ENCODE data around the gene ABCC4.
"Not testable (repeated sequence)": the region's sequence is repeated elsewhere in the genome, so short reads cannot be mapped to it uniquely, and the experiment has no call there.

The ABCC4 gene

DNA sequence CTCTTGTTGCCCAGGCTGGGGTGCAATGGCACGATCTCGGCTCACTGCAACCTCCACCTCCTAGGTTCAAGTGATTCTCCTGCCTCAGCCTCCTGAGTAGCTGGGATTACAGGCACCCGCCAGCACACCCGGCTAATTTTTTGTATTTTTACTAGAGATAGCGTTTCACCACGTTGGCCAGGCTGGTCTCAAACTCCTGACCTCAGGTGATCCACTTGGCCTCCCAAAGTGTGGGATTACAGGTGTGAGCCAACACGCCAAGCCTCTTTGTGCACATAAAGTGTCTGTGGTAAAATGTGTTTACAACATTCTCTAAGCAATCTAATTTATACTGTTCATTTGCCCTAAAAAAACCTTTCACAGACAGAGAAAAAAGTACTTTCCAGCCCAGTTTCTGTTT lies 29.2 kb downstream of the ABCC4 start:
- not testable (repeated sequence) for H3K4me1 ChIP-seq (ENCODE audit: control insufficient read depth, insufficient read depth, low read length); H3K27me3 ChIP-seq (ENCODE audit: control insufficient read depth, insufficient read depth, low read length); H3K9ac ChIP-seq (ENCODE audit: low read depth, low read length); H3K4me3 ChIP-seq (ENCODE audit: low read depth, low read length); H3K36me3 ChIP-seq (ENCODE audit: control insufficient read depth, insufficient read depth, low read length); H3K9me3 ChIP-seq (ENCODE audit: control insufficient read depth, insufficient read depth, low read length); H3K27ac ChIP-seq (ENCODE audit: low read depth, low read length)

DNA sequence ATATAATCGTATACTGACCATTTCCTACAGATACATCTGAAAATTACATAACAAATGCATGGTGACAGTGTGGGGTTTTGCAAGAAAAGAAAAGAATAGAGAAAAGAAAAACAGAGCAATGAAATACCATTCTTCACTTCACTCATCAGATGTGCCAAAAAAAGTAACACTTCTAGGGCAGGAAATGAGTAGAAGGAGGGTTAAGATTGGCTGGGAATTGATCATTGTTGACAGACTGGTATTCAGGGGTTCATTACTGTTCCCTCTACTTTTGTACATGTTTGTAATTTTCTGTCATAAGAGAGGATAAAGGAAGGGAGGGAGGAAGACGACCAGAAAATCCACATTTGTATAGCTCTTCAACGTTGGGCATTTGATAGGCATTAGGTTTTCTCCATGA lies 31.5 kb downstream of the ABCC4 start:
- H3K4me3 ChIP-seq (ENCODE audit: low read depth, low read length), result no peak overlapping the region
- H3K27me3 ChIP-seq (ENCODE audit: control insufficient read depth, insufficient read depth, low read length), result no peaks in the 10 kb centered on the region
- H3K4me1 ChIP-seq (ENCODE audit: control insufficient read depth, insufficient read depth, low read length), result peaks cover 9% of the 10 kb centered on the region
- H3K27ac ChIP-seq (ENCODE audit: low read depth, low read length), result no peak overlapping the region
- H3K9ac ChIP-seq (ENCODE audit: low read depth, low read length), result no peak overlapping the region
- no peaks in the 10 kb centered on the region for H3K36me3 ChIP-seq (ENCODE audit: control insufficient read depth, insufficient read depth, low read length)
- H3K9me3 ChIP-seq (ENCODE audit: control insufficient read depth, insufficient read depth, low read length), result no peaks in the 10 kb centered on the region

GRCh38 chr13:95268343-95269065 lies 32.7 kb downstream of the ABCC4 start:
- H3K4me3 ChIP-seq (ENCODE audit: low read depth, low read length); H3K9me3 ChIP-seq (ENCODE audit: control insufficient read depth, insufficient read depth, low read length); H3K4me1 ChIP-seq (ENCODE audit: control insufficient read depth, insufficient read depth, low read length); H3K9ac ChIP-seq (ENCODE audit: low read depth, low read length); H3K27me3 ChIP-seq (ENCODE audit: control insufficient read depth, insufficient read depth, low read length); H3K27ac ChIP-seq (ENCODE audit: low read depth, low read length); H3K36me3 ChIP-seq (ENCODE audit: control insufficient read depth, insufficient read depth, low read length): not testable (repeated sequence)

DNA sequence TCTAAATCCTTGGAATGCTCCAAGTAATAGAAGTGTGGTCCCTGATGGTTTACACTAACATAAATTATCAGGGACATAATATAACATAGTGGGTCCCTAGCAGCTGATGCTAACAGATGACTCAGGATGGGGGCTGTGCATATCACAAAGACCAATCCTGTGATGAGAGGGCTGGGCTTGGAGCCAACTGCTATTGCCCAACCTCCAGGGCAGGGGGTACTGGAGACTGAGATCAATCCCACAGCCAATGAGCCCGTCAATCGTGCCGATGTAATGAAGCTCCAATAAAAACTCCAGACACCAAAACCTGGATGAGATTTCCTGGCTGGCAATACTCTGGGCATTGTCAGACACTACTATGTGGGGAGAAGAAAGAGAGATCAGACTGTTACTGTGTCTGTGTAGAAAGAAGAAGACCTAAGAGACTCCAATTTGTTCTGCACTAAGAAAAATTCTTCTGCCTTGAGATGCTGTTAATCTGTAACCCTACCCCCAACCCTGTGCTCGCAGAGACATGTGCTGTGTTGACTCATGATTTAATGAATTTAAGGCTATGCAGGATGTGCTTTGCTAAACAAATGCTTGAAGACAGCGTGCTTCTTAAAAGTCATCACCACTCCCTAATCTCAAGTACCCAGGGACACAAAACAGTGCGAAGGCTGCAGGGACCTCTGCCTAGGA lies 33.4 kb downstream of the ABCC4 start:
- no peak overlapping the region for H3K4me3 ChIP-seq (ENCODE audit: low read depth, low read length)
- H3K27me3 ChIP-seq (ENCODE audit: control insufficient read depth, insufficient read depth, low read length), result no peaks in the 10 kb centered on the region
- H3K9me3 ChIP-seq (ENCODE audit: control insufficient read depth, insufficient read depth, low read length), result no peaks in the 10 kb centered on the region
- no peak overlapping the region for H3K27ac ChIP-seq (ENCODE audit: low read depth, low read length)
- H3K9ac ChIP-seq (ENCODE audit: low read depth, low read length), result no peak overlapping the region
- no peaks in the 10 kb centered on the region for H3K36me3 ChIP-seq (ENCODE audit: control insufficient read depth, insufficient read depth, low read length)
- H3K4me1 ChIP-seq (ENCODE audit: control insufficient read depth, insufficient read depth, low read length), result peaks cover 3% of the 10 kb centered on the region; the same call in 1 of the 2 replicates

- Histone ChIP-seq H3K4me3 (ENCODE audit: low read depth, low read length) (no peak overlapping the region), H3K27ac (ENCODE audit: low read depth, low read length) (no peak overlapping the region), H3K9me3 (ENCODE audit: control insufficient read depth, insufficient read depth, low read length) (no peaks in the 10 kb centered on the region), H3K27me3 (ENCODE audit: control insufficient read depth, insufficient read depth, low read length) (no peaks in the 10 kb centered on the region), H3K9ac (ENCODE audit: low read depth, low read length) (no peak overlapping the region), H3K4me1 (ENCODE audit: control insufficient read depth, insufficient read depth, low read length) (no peaks in the 10 kb centered on the region), H3K36me3 (ENCODE audit: control insufficient read depth, insufficient read depth, low read length) (no peaks in the 10 kb centered on the region)
Measured at GRCh38 chr13:95264225-95264624, 37.0 kb downstream of the ABCC4 start.

GRCh38 chr13:95262837-95263384 lies 38.3 kb downstream of the ABCC4 start:
- H3K27ac ChIP-seq (ENCODE audit: low read depth, low read length), result no peak overlapping the region

DNA sequence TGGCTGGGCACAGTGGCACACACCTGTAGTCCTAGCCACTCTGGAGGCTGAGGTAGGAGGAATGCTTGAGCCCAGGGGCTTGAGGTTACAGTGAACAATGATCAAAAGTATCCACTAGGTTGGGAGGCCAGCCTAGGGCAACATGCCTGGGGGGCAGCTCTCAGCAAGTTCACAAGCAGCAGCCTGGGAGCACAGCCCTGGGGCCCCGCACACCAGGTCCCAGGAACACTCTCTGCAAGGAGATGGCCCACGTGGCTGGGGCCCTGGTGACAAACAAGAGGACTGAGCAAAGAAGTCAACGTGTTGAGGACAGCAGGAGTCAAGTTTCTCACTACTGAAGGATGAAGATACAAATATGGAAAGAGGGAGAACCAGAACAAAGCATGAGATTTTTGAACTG lies 39.3 kb downstream of the ABCC4 start:
- H3K9ac ChIP-seq (ENCODE audit: low read depth, low read length), result no peak overlapping the region
- no peaks in the 10 kb centered on the region for H3K9me3 ChIP-seq (ENCODE audit: control insufficient read depth, insufficient read depth, low read length)
- H3K27ac ChIP-seq (ENCODE audit: low read depth, low read length), result no peak overlapping the region
- H3K4me1 ChIP-seq (ENCODE audit: control insufficient read depth, insufficient read depth, low read length), result no peaks in the 10 kb centered on the region
- no peak overlapping the region for H3K4me3 ChIP-seq (ENCODE audit: low read depth, low read length)
- no peaks in the 10 kb centered on the region for H3K36me3 ChIP-seq (ENCODE audit: control insufficient read depth, insufficient read depth, low read length)
- H3K27me3 ChIP-seq (ENCODE audit: control insufficient read depth, insufficient read depth, low read length), result no peaks in the 10 kb centered on the region

More at GRCh38 chr13:95262837-95263384, 38.3 kb downstream of the ABCC4 start:
- no peak overlapping the region for H3K9ac ChIP-seq (ENCODE audit: low read depth, low read length)
- no peak overlapping the region for H3K4me3 ChIP-seq (ENCODE audit: low read depth, low read length)
- no peaks in the 10 kb centered on the region for H3K4me1 ChIP-seq (ENCODE audit: control insufficient read depth, insufficient read depth, low read length)
- no peaks in the 10 kb centered on the region for H3K9me3 ChIP-seq (ENCODE audit: control insufficient read depth, insufficient read depth, low read length)
- H3K36me3 ChIP-seq (ENCODE audit: control insufficient read depth, insufficient read depth, low read length), result no peaks in the 10 kb centered on the region
- no peaks in the 10 kb centered on the region for H3K27me3 ChIP-seq (ENCODE audit: control insufficient read depth, insufficient read depth, low read length)

DNA sequence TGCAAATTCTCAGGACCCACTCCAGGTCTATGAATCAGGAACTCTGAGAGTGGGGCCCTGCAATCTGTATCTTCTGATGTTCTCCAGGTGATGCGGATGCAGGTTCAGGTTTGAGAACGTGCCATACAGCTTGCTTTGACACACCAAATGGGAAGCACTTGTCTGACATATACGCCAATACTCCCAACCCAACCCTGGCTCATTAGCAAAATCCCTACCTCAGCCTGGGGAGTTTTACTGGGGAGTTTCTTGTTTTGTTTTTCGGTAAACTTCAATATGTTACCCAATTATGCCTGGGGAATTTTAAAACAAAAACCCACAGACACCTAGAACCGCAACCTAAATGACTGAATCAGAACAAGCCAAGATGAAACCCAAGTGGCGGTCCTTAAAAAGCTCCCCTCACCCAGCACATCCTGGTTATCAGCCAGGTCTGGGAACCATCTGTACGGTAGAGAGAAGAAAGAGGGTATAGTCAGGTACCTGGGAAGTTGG lies 41.2 kb downstream of the ABCC4 start:
- H3K9ac ChIP-seq (ENCODE audit: low read depth, low read length), result no peak overlapping the region
- H3K4me3 ChIP-seq (ENCODE audit: low read depth, low read length), result no peak overlapping the region
- H3K27me3 ChIP-seq (ENCODE audit: control insufficient read depth, insufficient read depth, low read length), result no peaks in the 10 kb centered on the region
- H3K36me3 ChIP-seq (ENCODE audit: control insufficient read depth, insufficient read depth, low read length), result no peaks in the 10 kb centered on the region
- no peaks in the 10 kb centered on the region for H3K4me1 ChIP-seq (ENCODE audit: control insufficient read depth, insufficient read depth, low read length)
- no peaks in the 10 kb centered on the region for H3K9me3 ChIP-seq (ENCODE audit: control insufficient read depth, insufficient read depth, low read length)
- H3K27ac ChIP-seq (ENCODE audit: low read depth, low read length), result no peak overlapping the region

- no peak overlapping the region for H3K4me3 ChIP-seq (ENCODE audit: low read depth, low read length)
- H3K27ac ChIP-seq (ENCODE audit: low read depth, low read length), result no peak overlapping the region
- no peak overlapping the region for H3K9ac ChIP-seq (ENCODE audit: low read depth, low read length)
- H3K27me3 ChIP-seq (ENCODE audit: control insufficient read depth, insufficient read depth, low read length), result no peaks in the 10 kb centered on the region
- no peaks in the 10 kb centered on the region for H3K9me3 ChIP-seq (ENCODE audit: control insufficient read depth, insufficient read depth, low read length)
- no peaks in the 10 kb centered on the region for H3K36me3 ChIP-seq (ENCODE audit: control insufficient read depth, insufficient read depth, low read length)
- no peaks in the 10 kb centered on the region for H3K4me1 ChIP-seq (ENCODE audit: control insufficient read depth, insufficient read depth, low read length)
Measured at GRCh38 chr13:95258619-95259194, 42.5 kb downstream of the ABCC4 start.

DNA sequence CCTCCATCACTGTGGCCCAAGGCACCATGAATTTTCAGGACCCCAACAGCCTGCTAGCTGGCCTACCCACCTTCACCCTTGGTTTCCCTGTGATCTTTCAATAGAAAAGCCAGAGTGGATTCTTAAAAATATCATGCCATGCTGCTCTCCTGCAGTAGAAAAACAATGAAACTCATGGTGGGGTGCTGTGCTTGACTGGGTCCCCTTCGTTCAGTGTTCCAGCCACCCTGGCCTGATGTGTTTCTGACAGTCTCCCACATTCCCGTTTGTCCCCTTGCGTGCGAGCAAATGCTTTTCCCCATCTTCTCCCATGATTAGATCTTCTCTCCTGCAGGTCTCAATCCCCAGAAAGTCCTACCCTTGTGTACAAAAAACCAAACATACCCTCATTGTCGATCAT lies 43.2 kb downstream of the ABCC4 start:
- Histone ChIP-seq H3K4me3 (ENCODE audit: low read depth, low read length) (no peak overlapping the region), H3K27ac (ENCODE audit: low read depth, low read length) (no peak overlapping the region), H3K9me3 (ENCODE audit: control insufficient read depth, insufficient read depth, low read length) (no peaks in the 10 kb centered on the region), H3K27me3 (ENCODE audit: control insufficient read depth, insufficient read depth, low read length) (no peaks in the 10 kb centered on the region), H3K4me1 (ENCODE audit: control insufficient read depth, insufficient read depth, low read length) (no peaks in the 10 kb centered on the region), H3K9ac (ENCODE audit: low read depth, low read length) (no peak overlapping the region), H3K36me3 (ENCODE audit: control insufficient read depth, insufficient read depth, low read length) (no peaks in the 10 kb centered on the region)

DNA sequence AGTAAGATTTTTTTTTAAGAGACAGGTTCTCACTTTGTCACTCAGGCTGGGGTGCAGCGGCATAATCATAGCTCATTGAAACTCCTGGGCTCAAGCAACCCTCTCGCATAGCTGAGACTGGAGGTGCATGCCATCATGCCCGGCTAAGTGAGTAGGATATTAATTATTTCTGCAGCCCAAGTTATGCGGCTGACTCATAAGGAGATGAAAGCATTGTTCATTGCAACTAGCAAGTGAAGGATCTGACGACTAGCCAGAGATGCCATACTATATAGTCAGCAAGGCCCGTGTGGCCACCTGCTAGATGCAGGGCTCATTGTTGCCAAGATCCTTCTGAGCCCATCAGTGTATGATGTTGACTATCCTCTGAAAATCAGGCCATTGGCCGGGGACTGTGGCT lies 45.2 kb downstream of the ABCC4 start:
- no peaks in the 10 kb centered on the region for H3K4me1 ChIP-seq (ENCODE audit: control insufficient read depth, insufficient read depth, low read length)
- H3K9me3 ChIP-seq (ENCODE audit: control insufficient read depth, insufficient read depth, low read length), result no peaks in the 10 kb centered on the region
- H3K4me3 ChIP-seq (ENCODE audit: low read depth, low read length), result no peak overlapping the region
- H3K27me3 ChIP-seq (ENCODE audit: control insufficient read depth, insufficient read depth, low read length), result no peaks in the 10 kb centered on the region
- H3K36me3 ChIP-seq (ENCODE audit: control insufficient read depth, insufficient read depth, low read length), result no peaks in the 10 kb centered on the region
- no peak overlapping the region for H3K27ac ChIP-seq (ENCODE audit: low read depth, low read length)
- H3K9ac ChIP-seq (ENCODE audit: low read depth, low read length), result no peak overlapping the region

Measured in HUES48 (cell line).